Cerebellar cortex (tissue), 1 donor: ENCODE results near the gene KSR2.

Experiments
- DNase-seq: peaks from one replicate; pipeline ENCODE4 v3.0.0-alpha.2; 2015; ENCODE audit warnings: low spot score

Gene KSR2

GRCh38 chr12:117688446-117688845, 280.3 kb downstream of the KSR2 start:
- no peak for DNase-seq

- peak; percentile 35 for DNase-seq
Measured at GRCh38 chr12:117686911-117687377, 281.8 kb downstream of the KSR2 start.

GRCh38 chr12:117686210-117686609, 282.6 kb downstream of the KSR2 start:
- DNase-seq = no peak

GRCh38 chr12:117685110-117685926, 283.5 kb downstream of the KSR2 start:
- no peak for DNase-seq

GRCh38 chr12:117684471-117684870, 284.3 kb downstream of the KSR2 start:
- no peak for DNase-seq

GRCh38 chr12:117680312-117680711, 288.5 kb downstream of the KSR2 start:
- DNase-seq = no peak

- no peak for DNase-seq
Measured at GRCh38 chr12:117679776-117680175, 289.0 kb downstream of the KSR2 start.

GRCh38 chr12:117674763-117675162, 294.0 kb downstream of the KSR2 start:
- DNase-seq = no peak

- no peak for DNase-seq
Measured at GRCh38 chr12:117674313-117674712, 294.5 kb downstream of the KSR2 start.

- no peak for DNase-seq
Measured at GRCh38 chr12:117671734-117672133, 297.1 kb downstream of the KSR2 start.

- DNase-seq = no peak
Measured at GRCh38 chr12:117664169-117664568, 304.6 kb downstream of the KSR2 start.

- DNase-seq = no peak
Measured at GRCh38 chr12:117662620-117663395, 306.0 kb downstream of the KSR2 start.

- no peak for DNase-seq
Measured at GRCh38 chr12:117662220-117662619, 306.6 kb downstream of the KSR2 start.

- no peak for DNase-seq
Measured at GRCh38 chr12:117661471-117661870, 307.3 kb downstream of the KSR2 start.

- peak; percentile 27 for DNase-seq
Measured at GRCh38 chr12:117660896-117661295, 307.9 kb downstream of the KSR2 start.

GRCh38 chr12:117658226-117658625, 310.6 kb downstream of the KSR2 start:
- no peak for DNase-seq

- no peak for DNase-seq
Measured at GRCh38 chr12:117649796-117650195, 319.0 kb downstream of the KSR2 start.

GRCh38 chr12:117646520-117646919, 322.3 kb downstream of the KSR2 start:
- DNase-seq = no peak

GRCh38 chr12:117645473-117645872, 323.3 kb downstream of the KSR2 start:
- DNase-seq = no peak

GRCh38 chr12:117643971-117644370, 324.8 kb downstream of the KSR2 start:
- DNase-seq = no peak

GRCh38 chr12:117641885-117642284, 326.9 kb downstream of the KSR2 start:
- no peak for DNase-seq

GRCh38 chr12:117640511-117640910, 328.3 kb downstream of the KSR2 start:
- DNase-seq = no peak

- no peak for DNase-seq
Measured at GRCh38 chr12:117629454-117629853, 339.3 kb downstream of the KSR2 start.
